ENCODE measurements around the gene SYK. TPM values are rescaled to one million over a fixed set of nuclear protein-coding genes. Genes with fewer than 3 reads are reported as not detected.

The SYK gene
- total RNA-seq, 3 donors from 2014 or later (not counting 1 experiment from before 2014, with no cell fraction given) = 75.5 to 104 (median 78.0) TPM

DNA sequence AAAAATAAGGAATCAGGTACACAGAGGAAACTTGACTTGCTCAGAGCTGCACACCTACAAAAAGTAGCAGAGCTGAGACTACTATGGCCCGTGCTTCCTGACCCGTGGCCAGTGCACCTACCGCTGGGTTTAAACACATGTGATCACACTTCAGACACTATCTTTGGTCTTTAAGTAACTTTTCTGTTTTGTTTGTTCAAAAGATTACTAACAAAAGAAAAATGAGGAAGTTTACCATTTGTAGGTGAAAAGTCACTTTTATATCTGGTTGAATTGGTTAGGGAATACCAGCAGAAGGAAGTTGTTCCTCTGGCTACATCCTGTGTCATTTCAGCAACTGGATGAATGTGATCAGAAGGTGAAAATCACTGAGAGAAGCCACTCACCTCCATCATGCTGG, 6.5 kb upstream of the SYK start:
- H3K36me3 ChIP-seq (ENCODE audit: control insufficient read depth, insufficient read depth, low read length) = no peaks in the 10 kb centered on the region
- peaks cover 0 to under 1% of the 10 kb centered on the region in 2 donors for H3K4me1 Mint-ChIP-seq
- no peaks in the 10 kb centered on the region for H3K9me3 ChIP-seq (ENCODE audit: control insufficient read depth, insufficient read depth, low read length)
- TF ChIP-seq, protein P1, sequence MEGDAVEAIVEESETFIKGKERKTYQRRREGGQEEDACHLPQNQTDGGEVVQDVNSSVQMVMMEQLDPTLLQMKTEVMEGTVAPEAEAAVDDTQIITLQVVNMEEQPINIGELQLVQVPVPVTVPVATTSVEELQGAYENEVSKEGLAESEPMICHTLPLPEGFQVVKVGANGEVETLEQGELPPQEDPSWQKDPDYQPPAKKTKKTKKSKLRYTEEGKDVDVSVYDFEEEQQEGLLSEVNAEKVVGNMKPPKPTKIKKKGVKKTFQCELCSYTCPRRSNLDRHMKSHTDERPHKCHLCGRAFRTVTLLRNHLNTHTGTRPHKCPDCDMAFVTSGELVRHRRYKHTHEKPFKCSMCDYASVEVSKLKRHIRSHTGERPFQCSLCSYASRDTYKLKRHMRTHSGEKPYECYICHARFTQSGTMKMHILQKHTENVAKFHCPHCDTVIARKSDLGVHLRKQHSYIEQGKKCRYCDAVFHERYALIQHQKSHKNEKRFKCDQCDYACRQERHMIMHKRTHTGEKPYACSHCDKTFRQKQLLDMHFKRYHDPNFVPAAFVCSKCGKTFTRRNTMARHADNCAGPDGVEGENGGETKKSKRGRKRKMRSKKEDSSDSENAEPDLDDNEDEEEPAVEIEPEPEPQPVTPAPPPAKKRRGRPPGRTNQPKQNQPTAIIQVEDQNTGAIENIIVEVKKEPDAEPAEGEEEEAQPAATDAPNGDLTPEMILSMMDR (IDR thresholded peaks at IDR 0.05) = no peak
- H3K4me3 ChIP-seq (ENCODE audit: low read length) = no peak overlapping the region
- no peak overlapping the region for H3K27ac Mint-ChIP-seq
- no peak overlapping the region for H3K4me3 Mint-ChIP-seq
- 18% methylated on average over 3 of the region's 3 CpGs for WGBS (ENCODE audit: insufficient coverage)
- ATAC-seq (no peak), DNase-seq (no peak)
- H3K9me3 Mint-ChIP-seq = no peaks in the 10 kb centered on the region
- H3K27me3 ChIP-seq (ENCODE audit: control insufficient read depth, insufficient read depth, low read length) = no peaks in the 10 kb centered on the region
- H3K36me3 Mint-ChIP-seq = no peaks in the 10 kb centered on the region
- peaks cover 4 to 7% of the 10 kb centered on the region in 2 donors for H3K27me3 Mint-ChIP-seq (ENCODE audit: low read depth in 2 of 2)
- peak overlapping the region; percentile 33 for H3K27ac ChIP-seq (ENCODE audit: low read length)
- intact Hi-C loops (cut with micrococcal nuclease) = no loop called here
- H3K4me1 ChIP-seq (ENCODE audit: control insufficient read depth, insufficient read depth, low read length) = peaks cover 7% of the 10 kb centered on the region

DNA sequence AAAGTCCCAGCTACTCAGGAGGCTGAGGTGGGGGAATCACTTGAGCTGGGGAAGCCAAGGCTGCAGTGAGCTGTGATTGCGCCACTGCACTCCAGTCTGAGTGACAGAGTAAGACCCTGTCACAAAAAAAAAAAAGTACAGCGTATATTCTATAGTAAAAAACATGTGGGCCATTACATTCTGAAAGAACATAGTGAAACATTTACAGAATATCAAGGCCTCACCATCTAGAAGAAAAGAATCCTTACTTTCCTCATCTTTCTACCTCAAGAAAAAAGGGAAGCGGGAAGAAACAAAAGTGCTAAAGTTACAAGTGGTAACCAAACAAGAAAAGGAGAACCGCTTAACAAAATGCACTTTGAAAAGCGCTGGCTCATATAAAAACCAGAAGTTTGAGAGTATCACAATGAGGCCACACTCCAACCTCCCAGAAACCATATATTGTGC, 5.7 kb upstream of the SYK start:
- H3K4me1 ChIP-seq (ENCODE audit: control insufficient read depth, insufficient read depth, low read length) = peaks cover 7% of the 10 kb centered on the region
- ATAC-seq (peak in 1 of 3 donors; percentile 43), DNase-seq (no peak)
- H3K27me3 ChIP-seq (ENCODE audit: control insufficient read depth, insufficient read depth, low read length) = no peaks in the 10 kb centered on the region
- peaks cover 0 to 7% of the 10 kb centered on the region in 2 donors for H3K4me1 Mint-ChIP-seq
- intact Hi-C loops (cut with micrococcal nuclease) = no loop called here
- TF ChIP-seq, protein P1 (IDR thresholded peaks at IDR 0.05) = no peak
- no peak overlapping the region for H3K27ac ChIP-seq (ENCODE audit: low read length)
- H3K36me3 Mint-ChIP-seq = no peaks in the 10 kb centered on the region
- H3K27ac Mint-ChIP-seq = no peak overlapping the region
- peaks cover 4 to 7% of the 10 kb centered on the region in 2 donors for H3K27me3 Mint-ChIP-seq (ENCODE audit: low read depth in 2 of 2)
- H3K9me3 ChIP-seq (ENCODE audit: control insufficient read depth, insufficient read depth, low read length) = no peaks in the 10 kb centered on the region
- 70% methylated on average over 4 of the region's 5 CpGs for WGBS (ENCODE audit: insufficient coverage)
- no peak overlapping the region for H3K4me3 ChIP-seq (ENCODE audit: low read length)
- H3K9me3 Mint-ChIP-seq = no peaks in the 10 kb centered on the region
- no peaks in the 10 kb centered on the region for H3K36me3 ChIP-seq (ENCODE audit: control insufficient read depth, insufficient read depth, low read length)
- no peak overlapping the region for H3K4me3 Mint-ChIP-seq

DNA sequence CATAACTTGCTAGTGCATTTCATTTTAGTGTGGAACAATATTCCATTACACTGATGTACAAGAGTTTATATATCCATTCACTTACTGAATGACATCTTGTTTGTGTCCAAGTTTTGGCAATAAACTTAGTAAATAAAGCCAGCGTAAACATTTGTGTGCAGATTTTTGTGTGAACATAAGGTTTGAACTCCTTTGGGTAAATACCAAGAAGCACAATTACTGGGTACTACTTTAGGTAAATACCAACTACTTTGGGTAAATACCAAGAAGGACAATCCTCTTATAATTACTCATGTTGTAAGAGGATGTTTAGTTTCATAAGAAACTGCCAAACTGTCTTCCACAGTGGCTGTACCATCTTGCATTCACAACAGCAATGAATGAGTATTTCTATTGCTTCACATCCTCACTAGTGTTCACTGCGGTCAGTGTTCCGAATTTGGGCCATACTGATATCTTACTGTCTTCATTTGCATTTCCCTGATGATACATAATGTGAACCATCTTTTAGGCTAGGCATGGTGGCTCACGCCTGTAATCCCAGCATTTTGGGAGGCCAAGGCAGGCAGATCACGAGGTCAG, 2.3 kb upstream of the SYK start:
- no peak overlapping the region for H3K27ac Mint-ChIP-seq
- H3K36me3 Mint-ChIP-seq = no peaks in the 10 kb centered on the region
- Histone ChIP-seq H3K9me3 (ENCODE audit: control insufficient read depth, insufficient read depth, low read length) (no peaks in the 10 kb centered on the region), H3K36me3 (ENCODE audit: control insufficient read depth, insufficient read depth, low read length) (no peaks in the 10 kb centered on the region), H3K27ac (ENCODE audit: low read length) (no peak overlapping the region), H3K4me3 (ENCODE audit: low read length) (no peak overlapping the region), H3K4me1 (ENCODE audit: control insufficient read depth, insufficient read depth, low read length) (peaks cover 11% of the 10 kb centered on the region), H3K27me3 (ENCODE audit: control insufficient read depth, insufficient read depth, low read length) (no peaks in the 10 kb centered on the region)
- 93% methylated on average over 4 of the region's 5 CpGs for WGBS (ENCODE audit: insufficient coverage)
- DNase-seq (no peak), ATAC-seq (no peak)
- no peaks in the 10 kb centered on the region for H3K27me3 Mint-ChIP-seq (ENCODE audit: low read depth in 2 of 2)
- intact Hi-C loops (cut with micrococcal nuclease) = no loop called here
- no peaks in the 10 kb centered on the region for H3K9me3 Mint-ChIP-seq
- peaks cover 27 to 41% of the 10 kb centered on the region in 2 donors for H3K4me1 Mint-ChIP-seq
- TF ChIP-seq, protein P1 (IDR thresholded peaks at IDR 0.05) = no peak
- peak overlapping the region; percentile 65 for H3K4me3 Mint-ChIP-seq

DNA sequence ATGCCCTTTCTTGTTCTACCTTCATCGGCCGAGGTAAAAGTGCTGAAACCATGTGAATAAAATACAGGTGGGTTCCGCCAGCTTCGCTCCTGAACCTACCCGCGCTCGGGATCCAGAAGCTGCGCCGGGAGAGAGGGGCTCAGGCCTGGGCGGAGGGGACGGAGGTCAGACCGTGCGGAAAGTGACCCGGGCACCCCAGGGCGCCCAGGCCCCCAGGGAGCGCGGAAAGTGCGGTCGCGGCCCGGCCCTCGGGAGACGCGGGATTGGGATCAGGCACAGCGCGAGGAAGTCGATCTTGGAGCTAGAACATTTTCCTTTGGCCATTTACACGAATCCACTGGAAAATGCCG, 329 bp downstream of the SYK start:
- Histone ChIP-seq H3K36me3 (ENCODE audit: control insufficient read depth, insufficient read depth, low read length) (peaks cover under 1% of the 10 kb centered on the region), H3K4me3 (ENCODE audit: low read length) (peak overlapping the region; percentile 98), H3K27ac (ENCODE audit: low read length) (peak overlapping the region; percentile 86), H3K27me3 (ENCODE audit: control insufficient read depth, insufficient read depth, low read length) (no peaks in the 10 kb centered on the region), H3K9me3 (ENCODE audit: control insufficient read depth, insufficient read depth, low read length) (no peaks in the 10 kb centered on the region), H3K4me1 (ENCODE audit: control insufficient read depth, insufficient read depth, low read length) (peaks cover 10% of the 10 kb centered on the region)
- Mint-ChIP-seq H3K9me3 (no peaks in the 10 kb centered on the region), H3K4me3 (peak overlapping the region; percentile 98), H3K36me3 (no peaks in the 10 kb centered on the region), H3K4me1 (peaks cover 53 to 66% of the 10 kb centered on the region in 2 donors), H3K27me3 (ENCODE audit: low read depth in 2 of 2) (no peaks in the 10 kb centered on the region), H3K27ac (peak overlapping the region; percentile 93 to 97)
- TF ChIP-seq, protein P1 (IDR thresholded peaks at IDR 0.05) = no peak
- WGBS (ENCODE audit: insufficient coverage) = under 1% methylated on average over 29 of the region's 29 CpGs
- intact Hi-C loops (cut with micrococcal nuclease) = loop anchor here (1.0 to 5.0 kb wide), 4 partner anchors 13 to 615 kb away; no protein-coding TSS in a partner anchor
- ATAC-seq (peak in 2 of 3 donors; percentile 3 to 11), DNase-seq (no peak)

Measured in natural killer cell (primary cell).